Pulmonary artery endothelial cell (primary cell): ENCODE measurements around the gene TRAPPC2L. TPM values are rescaled to one million over a fixed set of nuclear protein-coding genes. Genes with fewer than 3 reads are reported as not detected.
"Not testable (repeated sequence)": the region's sequence is repeated elsewhere in the genome, so short reads cannot be mapped to it uniquely, and the experiment has no call there.

Experiments
- DNase-seq: peaks from one replicate; pipeline ENCODE4 v3.0.0-alpha.2; 2011; ENCODE audit warnings: low read depth, low spot score
- total RNA-seq: library from RNA; depleted of rRNA; stranded (reverse); fragments of >200 nt; gene quantifications from 2 replicates; pipeline ENCODE4 v1.2.3, GENCODE V29; 2014

TRAPPC2L gene
- total RNA-seq, 1 donor from 2014 or later, result 62.0 TPM

DNA sequence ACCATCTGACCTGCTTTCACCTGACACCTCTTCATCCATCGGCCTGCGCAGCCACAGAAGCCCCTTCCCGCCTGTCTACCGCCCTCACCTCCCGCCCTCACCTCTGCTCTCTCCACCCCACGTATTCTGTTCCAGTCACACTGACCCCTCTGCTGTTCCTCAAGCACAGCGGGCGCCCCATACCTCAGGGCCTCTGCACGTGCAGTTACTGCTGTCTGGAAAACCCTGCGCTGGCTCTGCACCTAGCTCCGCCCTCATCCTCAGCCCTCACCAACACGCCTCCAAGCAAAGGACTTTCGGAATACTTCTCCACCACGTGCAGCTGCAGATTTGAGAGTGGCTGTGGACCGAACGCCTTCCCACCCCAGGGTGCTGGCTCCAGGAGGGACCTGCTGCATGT lies 34.2 kb downstream of the TRAPPC2L start:
- DNase-seq, result no peak

DNA sequence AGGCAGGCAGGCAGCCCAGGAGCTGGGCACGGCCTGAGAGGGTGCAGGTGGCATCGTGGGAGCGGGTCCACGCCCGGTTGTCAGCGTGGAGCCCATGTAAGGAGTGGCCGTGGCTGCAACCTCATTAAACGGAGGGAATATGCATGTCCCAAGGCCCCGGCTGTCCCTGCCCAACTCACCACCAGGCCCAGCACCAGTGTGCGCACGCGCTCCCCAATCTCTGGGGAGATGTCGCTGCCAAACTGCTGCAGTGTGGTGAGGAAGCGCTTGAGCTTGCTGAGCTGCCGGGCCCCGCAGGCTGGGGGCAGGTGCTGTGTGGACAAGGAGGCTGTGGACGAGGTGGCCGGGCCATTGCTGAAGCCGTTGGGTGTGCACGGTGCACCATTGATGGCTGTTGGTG lies 35.1 kb downstream of the TRAPPC2L start:
- no peak for DNase-seq

DNA sequence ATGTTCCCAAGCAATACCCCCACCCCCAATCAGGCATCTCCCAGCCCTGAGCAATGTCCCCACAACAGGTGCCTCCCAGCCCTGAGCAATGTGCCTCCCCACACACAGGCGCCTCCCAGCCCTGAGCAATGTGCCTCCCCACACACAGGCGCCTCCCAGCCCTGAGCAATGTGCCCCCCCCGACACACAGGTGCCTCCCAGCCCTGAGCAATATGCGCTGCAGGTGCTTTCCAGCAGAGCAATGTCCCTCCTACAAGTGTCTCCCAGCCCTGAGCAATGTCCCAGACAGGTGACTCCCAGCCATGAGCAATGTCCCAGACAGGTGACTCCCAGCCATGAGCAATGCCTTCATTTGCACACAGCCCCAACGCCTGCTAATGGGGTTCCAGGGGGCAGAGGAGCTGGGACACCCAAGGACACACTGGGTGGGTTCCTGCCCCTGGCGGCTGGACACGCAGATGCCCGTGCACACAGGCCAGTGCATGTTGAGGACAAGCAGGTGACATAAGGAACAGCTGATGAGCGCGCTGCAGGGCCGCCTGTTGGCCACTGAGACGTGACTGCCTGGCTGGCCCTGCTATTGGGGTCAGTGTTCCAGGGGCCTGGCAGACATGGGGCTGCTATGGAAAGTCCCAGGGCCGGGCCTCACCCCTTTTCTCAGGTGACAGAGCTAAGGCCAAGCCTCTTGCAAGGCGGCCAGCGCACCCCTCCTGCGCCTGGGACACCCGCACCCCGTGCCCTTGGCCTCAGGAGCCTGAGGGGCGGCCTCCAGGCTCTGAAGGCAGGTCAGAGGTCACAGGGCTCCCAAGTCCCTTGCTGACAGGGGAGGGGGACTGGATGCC lies 36.4 kb downstream of the TRAPPC2L start:
- DNase-seq, result no peak

GRCh38 chr16:88894266-88894665 lies 37.3 kb downstream of the TRAPPC2L start:
- DNase-seq, result not testable (repeated sequence)

DNA sequence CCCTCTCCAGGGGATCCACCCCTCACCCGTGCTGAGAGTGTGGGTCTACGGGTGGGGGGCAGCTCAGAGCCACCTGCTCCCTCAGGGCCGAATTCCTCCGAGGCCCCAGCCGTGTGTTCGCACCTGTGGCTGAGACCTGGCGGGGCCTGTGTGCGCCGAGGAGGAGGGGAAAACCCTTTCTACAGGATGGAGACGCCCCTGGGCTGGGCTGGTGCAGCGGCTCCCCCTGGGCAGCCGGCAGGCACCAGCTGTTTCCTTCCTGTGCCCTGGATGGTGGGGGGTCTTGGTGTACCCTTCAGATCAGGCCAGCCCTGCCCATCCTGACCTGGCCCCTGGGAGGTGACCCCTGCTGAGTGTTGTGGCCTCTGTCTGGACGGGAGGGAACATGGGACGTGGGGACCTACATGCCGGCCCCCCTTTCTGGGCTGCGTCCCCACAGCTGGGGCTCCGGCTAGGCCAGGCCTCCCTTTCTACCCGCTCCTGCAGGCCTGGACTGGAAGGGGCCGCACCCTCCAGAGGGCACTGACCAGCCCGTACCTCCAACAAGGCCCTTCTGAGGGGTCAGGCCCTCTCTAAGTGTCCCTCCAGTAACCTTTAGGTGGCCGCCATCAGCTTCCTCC lies 37.9 kb downstream of the TRAPPC2L start:
- no peak for DNase-seq

DNA sequence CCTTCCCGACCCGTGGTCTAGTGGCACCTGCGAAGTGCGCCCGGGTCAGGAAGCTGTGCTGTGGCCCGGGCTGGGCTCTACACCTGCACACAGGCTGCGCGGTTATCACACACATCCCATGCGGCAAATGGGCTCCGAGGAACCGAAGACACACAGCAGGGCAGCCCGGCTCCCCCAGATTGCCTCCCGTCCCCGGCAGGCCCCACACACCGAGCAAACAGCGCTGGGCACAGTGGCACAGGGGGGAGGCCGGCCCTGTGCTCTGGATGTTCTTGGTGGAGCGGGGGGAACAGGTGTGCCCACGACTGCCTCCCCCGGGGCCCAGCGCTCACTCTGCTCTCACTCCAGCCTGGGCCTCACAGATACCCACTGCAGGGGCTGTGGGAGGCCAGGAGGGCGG lies 38.4 kb downstream of the TRAPPC2L start:
- DNase-seq, result no peak

DNA sequence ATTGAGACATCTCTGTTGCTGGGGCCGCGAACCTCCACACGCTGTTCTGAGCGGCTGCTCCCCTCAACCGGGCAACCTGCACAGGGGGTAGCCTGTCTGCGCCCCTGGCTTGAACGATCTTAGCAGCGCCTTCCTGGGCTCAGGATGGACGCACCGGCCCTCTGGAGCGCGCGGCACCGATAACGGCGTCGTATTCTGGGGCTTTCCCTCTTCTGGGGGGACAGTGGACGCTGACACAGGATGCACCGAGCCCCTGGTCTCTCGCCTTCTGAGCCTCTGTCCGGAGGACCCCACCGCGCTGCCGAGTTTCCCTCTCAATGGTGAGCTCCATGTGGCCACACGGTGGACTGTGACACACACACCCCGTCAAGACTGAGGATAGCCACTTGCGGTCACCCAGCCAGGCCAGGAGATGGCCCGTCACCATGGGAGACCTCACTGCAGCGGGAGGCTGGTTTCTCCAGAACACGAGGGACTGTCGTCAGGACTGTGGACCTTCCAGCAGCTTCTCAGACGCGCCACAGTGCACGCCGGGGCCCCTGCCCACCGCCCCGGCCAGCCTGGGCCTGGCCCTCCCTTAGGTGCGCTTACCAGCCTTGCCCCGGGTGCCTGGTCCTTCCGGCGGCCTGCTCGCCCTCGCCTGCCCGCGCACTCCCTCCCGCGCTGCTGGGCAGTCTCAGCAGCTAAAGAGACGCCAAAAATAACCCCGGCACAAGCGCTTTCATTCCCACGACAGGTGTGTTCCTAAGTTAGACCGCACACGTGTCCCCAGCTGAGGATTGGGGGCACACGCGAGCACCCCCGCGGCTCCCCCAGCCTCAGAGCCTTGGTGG lies 39.5 kb downstream of the TRAPPC2L start:
- DNase-seq, result no peak

DNA sequence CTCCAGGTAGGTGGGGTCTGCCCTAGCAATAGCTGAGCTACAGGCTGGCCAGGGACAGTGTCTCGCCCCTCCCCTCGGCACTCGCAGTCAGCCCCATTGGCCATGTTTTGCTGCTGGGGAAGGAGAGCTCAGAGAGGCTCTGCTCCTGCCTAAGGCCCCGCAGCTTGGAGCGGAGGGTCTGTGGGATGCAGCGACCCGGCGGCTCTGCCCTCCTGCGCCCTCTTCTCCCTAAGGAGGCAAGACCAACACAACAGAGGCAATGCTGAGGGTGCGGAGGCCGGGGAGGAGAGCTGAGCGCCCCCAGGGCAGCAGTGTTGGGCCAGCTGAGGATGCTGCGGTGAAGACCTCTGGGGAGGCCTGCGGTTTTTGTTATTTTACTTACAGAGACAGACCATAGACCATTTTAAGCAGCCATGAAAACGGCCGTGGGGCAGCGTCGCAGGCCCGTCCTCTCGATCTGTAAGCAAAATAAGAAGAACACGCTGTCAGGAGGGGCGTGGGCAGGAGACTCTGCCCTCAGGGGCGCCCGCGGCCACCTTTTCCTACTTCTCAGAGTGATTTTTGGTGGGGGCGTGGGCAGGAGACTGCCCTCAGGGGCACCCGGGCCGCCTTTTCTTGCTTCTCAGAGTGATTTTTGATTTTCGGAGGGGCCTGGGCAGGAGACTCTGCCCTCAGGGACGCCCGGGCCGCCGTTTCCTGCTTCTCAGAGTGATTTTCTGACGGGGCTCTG lies 40.9 kb downstream of the TRAPPC2L start:
- DNase-seq, result no peak

DNA sequence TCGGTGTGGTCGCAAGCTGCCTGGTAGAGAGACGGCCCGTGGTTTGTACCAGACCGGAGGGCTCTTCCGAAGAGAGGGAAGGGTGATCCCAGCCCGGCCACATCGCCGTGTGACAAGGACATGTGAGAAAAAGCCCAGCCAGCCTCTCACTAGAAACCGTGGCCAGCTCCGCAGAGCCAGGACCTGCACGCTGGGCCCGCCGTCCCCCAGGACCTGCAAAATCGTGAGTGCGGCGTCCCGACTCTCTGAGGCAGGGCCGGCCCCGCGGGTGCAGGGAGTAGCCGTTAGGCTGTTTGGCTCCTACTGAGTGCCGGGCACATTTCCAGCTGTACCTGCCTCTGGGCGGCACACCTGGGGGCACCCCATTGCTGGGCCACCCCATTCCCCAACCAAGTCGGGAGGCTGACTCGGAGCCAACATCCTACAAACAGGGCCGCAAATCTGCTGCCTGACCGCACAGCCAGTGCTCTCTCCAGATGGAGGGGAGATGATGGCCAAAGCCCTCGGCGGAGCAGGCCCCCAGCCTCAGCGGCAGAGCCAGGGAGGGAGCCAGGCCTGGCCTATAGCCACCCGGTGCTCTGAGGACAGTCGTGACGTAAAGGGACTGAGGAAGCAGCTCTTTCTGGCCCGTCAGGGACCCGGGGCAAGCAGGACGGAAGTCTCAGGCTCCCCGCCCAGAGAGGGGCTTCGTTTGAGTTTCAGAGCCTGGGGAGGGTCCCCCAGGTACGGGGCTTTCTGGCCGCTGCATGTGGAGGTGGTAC lies 43.2 kb downstream of the TRAPPC2L start:
- no peak for DNase-seq

DNA sequence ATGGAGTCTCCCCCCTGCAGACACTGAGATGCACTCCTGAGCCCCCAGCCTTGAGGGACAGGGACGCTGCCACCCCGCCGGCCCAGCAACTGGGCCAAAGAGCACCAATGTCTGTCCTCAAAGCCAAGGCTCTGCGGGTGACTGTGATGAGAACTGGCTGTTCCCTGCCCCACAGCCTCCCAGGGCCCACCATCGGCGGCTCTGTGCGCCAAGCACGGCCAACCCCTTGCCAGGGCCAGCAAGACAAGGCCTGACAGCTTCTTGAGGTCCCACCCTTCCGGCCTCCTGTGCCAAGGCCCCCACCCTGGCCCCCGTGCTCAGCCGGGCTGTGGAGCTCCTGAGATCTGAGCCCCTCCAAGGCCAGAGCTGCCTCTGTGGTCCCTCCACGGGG lies 43.7 kb downstream of the TRAPPC2L start:
- no peak for DNase-seq

GRCh38 chr16:88901718-88902337 lies 44.9 kb downstream of the TRAPPC2L start:
- no peak for DNase-seq

DNA sequence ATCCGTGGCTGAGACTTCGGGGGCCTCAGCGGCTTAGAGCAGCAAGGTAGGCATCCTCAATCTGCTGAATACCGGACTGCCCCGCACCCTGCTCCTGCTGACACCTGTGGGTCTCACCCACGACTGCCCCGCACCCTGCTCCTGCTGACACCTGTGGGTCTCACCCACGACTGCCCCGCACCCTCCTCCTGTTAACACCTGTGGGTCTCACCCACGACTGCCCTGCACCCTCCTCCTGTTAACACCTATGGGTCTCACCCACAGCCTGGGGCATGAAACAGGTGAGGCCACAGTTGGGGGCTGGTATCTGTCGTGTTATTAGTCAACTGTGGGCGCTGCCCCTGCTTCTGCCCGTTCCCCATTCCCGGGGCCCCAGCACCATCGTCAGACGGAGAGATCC lies 45.8 kb downstream of the TRAPPC2L start:
- no peak for DNase-seq

DNA sequence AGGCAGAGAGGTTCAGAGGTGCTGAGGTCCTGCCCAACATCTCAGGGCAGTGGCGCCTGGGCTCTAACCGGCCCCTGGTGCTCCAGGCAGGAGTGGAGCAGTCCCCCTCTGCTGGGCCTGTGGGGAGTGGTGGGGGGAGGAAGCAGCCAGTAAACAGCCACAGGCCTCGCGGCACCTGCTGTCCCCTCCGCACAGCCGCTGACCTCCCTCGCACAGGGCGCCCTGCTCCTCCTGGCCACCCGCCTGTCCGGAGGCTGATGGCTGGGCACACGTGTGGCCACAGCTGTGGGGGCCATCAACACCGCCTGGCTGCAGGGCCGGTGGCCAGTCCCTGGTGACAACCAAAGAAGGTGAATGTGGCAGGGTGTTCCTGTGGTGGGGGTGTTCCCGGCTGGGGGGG lies 46.3 kb downstream of the TRAPPC2L start:
- DNase-seq, result no peak

GRCh38 chr16:88904676-88905365 lies 47.9 kb downstream of the TRAPPC2L start:
- DNase-seq, result no peak

GRCh38 chr16:88905563-88905962 lies 48.6 kb downstream of the TRAPPC2L start:
- no peak for DNase-seq

DNA sequence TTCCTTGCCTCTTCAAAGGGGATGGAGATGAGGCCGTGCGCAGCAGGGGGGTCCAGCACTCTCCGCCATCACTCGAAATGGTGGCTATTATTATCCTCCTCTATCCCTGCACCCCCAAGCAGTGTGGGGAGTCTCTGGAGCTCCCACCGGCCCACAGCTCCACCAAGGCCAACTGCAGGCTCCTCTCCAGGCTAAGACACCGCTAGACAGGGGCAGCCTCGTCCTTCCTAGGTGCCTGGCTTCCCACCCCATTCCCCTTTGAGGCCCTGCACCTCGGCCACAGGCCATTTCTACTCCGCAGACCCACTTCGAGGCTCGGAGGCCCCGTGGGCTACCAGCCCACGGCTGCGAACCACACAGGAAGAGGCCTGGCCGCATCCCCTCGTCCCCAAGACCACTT lies 49.1 kb downstream of the TRAPPC2L start:
- no peak for DNase-seq

GRCh38 chr16:88906535-88907105 lies 49.7 kb downstream of the TRAPPC2L start:
- DNase-seq, result no peak

GRCh38 chr16:88907768-88908167 lies 50.8 kb downstream of the TRAPPC2L start:
- no peak for DNase-seq

GRCh38 chr16:88908307-88908706 lies 51.4 kb downstream of the TRAPPC2L start:
- DNase-seq, result no peak
